ENCODE results near the gene USP19.
A peak's percentile ranks its signal among the peaks of the same experiment; 100 is the strongest.

Gene USP19

DNA sequence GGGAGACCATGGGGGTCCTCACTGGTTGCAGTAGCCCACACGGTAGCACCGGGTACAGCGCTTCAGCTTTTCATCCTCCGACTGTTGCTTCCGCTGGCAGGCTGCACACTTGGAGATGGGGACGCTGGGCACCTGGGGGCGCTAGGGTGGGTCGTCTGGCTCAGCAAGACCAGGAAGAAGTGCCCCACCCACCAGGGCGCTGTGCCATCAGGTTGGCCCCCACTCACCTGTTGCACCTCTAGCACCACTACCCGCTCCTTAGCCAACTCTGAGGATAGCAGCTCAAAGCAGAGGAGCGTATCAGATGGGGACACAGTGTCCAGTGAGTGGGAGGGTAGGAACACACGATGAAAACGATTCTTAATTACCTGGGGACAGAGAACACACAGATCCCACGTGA, 8.4 kb downstream of the USP19 start:
- H2BK15ac ChIP-seq (replicated peaks; ENCODE audit: low read depth), result no peak overlapping the region
- no peak overlapping the region for H3K4me3 ChIP-seq (ENCODE audit: low read length)
- no peak overlapping the region for H3K23ac ChIP-seq (ENCODE audit: low read length)
- peaks cover 29% of the 10 kb centered on the region for H3K36me3 ChIP-seq (ENCODE audit: control insufficient read depth, insufficient read depth, low read length)
- H3K27me3 ChIP-seq (ENCODE audit: insufficient read depth, low read length, poor library complexity), result no peaks in the 10 kb centered on the region
- no peak overlapping the region for H3K4me2 ChIP-seq (ENCODE audit: low read length)
- WGBS (ENCODE audit: extremely low coverage, insufficient coverage, low lambda C conversion rate), result no CpG with 5 or more reads among the region's 14 CpGs
- no peak overlapping the region for H2BK5ac ChIP-seq (ENCODE audit: low read length)
- no peak overlapping the region for H2BK120ac ChIP-seq (ENCODE audit: low read depth, low read length)
- H4K8ac ChIP-seq (ENCODE audit: low read depth, low read length), result no peak overlapping the region
- no peak overlapping the region for H2AK5ac ChIP-seq (ENCODE audit: low read length)
- H3K56ac ChIP-seq (ENCODE audit: low read length), result no peak overlapping the region
- no peak overlapping the region for H4K5ac ChIP-seq (ENCODE audit: low read length)
- no peak overlapping the region for H3K9ac ChIP-seq (ENCODE audit: low read length)
- DNase-seq, result no peak
- no peak overlapping the region for H3K27ac ChIP-seq (ENCODE audit: low read depth, low read length)
- no peaks in the 10 kb centered on the region for H3K79me1 ChIP-seq (ENCODE audit: low read length)
- H3K79me2 ChIP-seq (ENCODE audit: control insufficient read depth, insufficient read depth, low read length), result no peaks in the 10 kb centered on the region
- H3K4me1 ChIP-seq (ENCODE audit: control insufficient read depth, low read depth, low read length), result no peaks in the 10 kb centered on the region
- no peak overlapping the region for H3K18ac ChIP-seq (ENCODE audit: low read length)
- H3K4ac ChIP-seq (ENCODE audit: low read depth, low read length), result no peak overlapping the region

DNA sequence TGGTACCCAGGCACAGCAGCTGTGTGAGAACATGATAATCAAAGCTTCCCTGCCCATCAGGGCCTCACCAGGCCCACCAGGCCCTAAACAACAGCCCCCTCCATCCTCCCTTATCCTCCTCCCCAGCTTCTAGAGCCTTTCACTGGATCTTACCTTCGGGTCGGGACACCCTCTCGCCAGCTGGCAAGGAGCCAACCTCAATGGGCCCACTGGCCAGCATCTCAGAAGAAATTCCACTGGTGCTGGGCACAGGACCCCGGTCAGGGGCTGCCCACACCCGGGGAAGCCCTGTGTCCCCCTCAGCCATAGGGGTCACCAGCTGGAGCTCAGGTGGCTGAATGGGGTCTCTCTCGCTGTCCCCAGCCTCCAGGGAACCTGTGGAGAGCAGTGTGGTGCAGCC, 9.3 kb downstream of the USP19 start:
- H2BK15ac ChIP-seq (replicated peaks; ENCODE audit: low read depth), result no peak overlapping the region
- H2AK5ac ChIP-seq (ENCODE audit: low read length), result no peak overlapping the region
- peaks cover 29% of the 10 kb centered on the region for H3K36me3 ChIP-seq (ENCODE audit: control insufficient read depth, insufficient read depth, low read length)
- H3K4ac ChIP-seq (ENCODE audit: low read depth, low read length), result no peak overlapping the region
- no peak overlapping the region for H3K18ac ChIP-seq (ENCODE audit: low read length)
- H2BK5ac ChIP-seq (ENCODE audit: low read length), result no peak overlapping the region
- WGBS (ENCODE audit: extremely low coverage, insufficient coverage, low lambda C conversion rate), result no CpG with 5 or more reads among the region's 6 CpGs
- H3K79me2 ChIP-seq (ENCODE audit: control insufficient read depth, insufficient read depth, low read length), result no peaks in the 10 kb centered on the region
- no peak for DNase-seq
- H3K4me2 ChIP-seq (ENCODE audit: low read length), result no peak overlapping the region
- H3K4me3 ChIP-seq (ENCODE audit: low read length), result no peak overlapping the region
- no peaks in the 10 kb centered on the region for H3K4me1 ChIP-seq (ENCODE audit: control insufficient read depth, low read depth, low read length)
- no peak overlapping the region for H4K8ac ChIP-seq (ENCODE audit: low read depth, low read length)
- H3K56ac ChIP-seq (ENCODE audit: low read length), result no peak overlapping the region
- H4K5ac ChIP-seq (ENCODE audit: low read length), result no peak overlapping the region
- H3K9ac ChIP-seq (ENCODE audit: low read length), result no peak overlapping the region
- H2BK120ac ChIP-seq (ENCODE audit: low read depth, low read length), result no peak overlapping the region
- H3K23ac ChIP-seq (ENCODE audit: low read length), result no peak overlapping the region
- no peaks in the 10 kb centered on the region for H3K79me1 ChIP-seq (ENCODE audit: low read length)
- no peaks in the 10 kb centered on the region for H3K27me3 ChIP-seq (ENCODE audit: insufficient read depth, low read length, poor library complexity)
- no peak overlapping the region for H3K27ac ChIP-seq (ENCODE audit: low read depth, low read length)

DNA sequence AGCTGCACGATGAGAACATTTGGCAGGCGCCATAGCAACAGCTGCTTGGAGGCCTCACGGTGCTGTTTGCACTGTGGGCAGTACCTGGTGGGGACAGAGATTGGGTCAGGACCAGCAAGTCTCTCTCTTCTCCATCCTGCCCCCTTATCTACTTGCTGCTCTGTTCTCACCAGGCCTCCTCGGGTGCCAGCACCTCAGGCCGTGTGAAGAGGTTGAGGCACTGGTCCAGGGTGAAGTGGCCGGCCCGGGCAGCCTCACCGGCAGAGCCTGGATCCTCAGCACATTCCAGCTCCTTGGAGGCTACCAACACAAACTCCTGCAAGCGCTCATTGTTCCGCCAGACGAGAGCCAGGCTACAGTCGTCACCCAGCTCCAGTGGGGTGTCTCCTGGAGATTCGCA, 9.8 kb downstream of the USP19 start:
- no peak overlapping the region for H2BK120ac ChIP-seq (ENCODE audit: low read depth, low read length)
- peaks cover 29% of the 10 kb centered on the region for H3K36me3 ChIP-seq (ENCODE audit: control insufficient read depth, insufficient read depth, low read length)
- H3K4me2 ChIP-seq (ENCODE audit: low read length), result no peak overlapping the region
- no peak overlapping the region for H4K5ac ChIP-seq (ENCODE audit: low read length)
- no peak overlapping the region for H3K9ac ChIP-seq (ENCODE audit: low read length)
- H3K79me2 ChIP-seq (ENCODE audit: control insufficient read depth, insufficient read depth, low read length), result no peaks in the 10 kb centered on the region
- H3K23ac ChIP-seq (ENCODE audit: low read length), result no peak overlapping the region
- no peak overlapping the region for H3K56ac ChIP-seq (ENCODE audit: low read length)
- no peaks in the 10 kb centered on the region for H3K79me1 ChIP-seq (ENCODE audit: low read length)
- H4K8ac ChIP-seq (ENCODE audit: low read depth, low read length), result no peak overlapping the region
- no peak overlapping the region for H3K4ac ChIP-seq (ENCODE audit: low read depth, low read length)
- no peaks in the 10 kb centered on the region for H3K4me1 ChIP-seq (ENCODE audit: control insufficient read depth, low read depth, low read length)
- no peak overlapping the region for H3K18ac ChIP-seq (ENCODE audit: low read length)
- no peak overlapping the region for H3K27ac ChIP-seq (ENCODE audit: low read depth, low read length)
- no peak overlapping the region for H3K4me3 ChIP-seq (ENCODE audit: low read length)
- no peaks in the 10 kb centered on the region for H3K27me3 ChIP-seq (ENCODE audit: insufficient read depth, low read length, poor library complexity)
- no peak overlapping the region for H2AK5ac ChIP-seq (ENCODE audit: low read length)
- no CpG with 5 or more reads among the region's 13 CpGs for WGBS (ENCODE audit: extremely low coverage, insufficient coverage, low lambda C conversion rate)
- H2BK5ac ChIP-seq (ENCODE audit: low read length), result no peak overlapping the region
- DNase-seq, result no peak
- H2BK15ac ChIP-seq (replicated peaks; ENCODE audit: low read depth), result no peak overlapping the region

DNA sequence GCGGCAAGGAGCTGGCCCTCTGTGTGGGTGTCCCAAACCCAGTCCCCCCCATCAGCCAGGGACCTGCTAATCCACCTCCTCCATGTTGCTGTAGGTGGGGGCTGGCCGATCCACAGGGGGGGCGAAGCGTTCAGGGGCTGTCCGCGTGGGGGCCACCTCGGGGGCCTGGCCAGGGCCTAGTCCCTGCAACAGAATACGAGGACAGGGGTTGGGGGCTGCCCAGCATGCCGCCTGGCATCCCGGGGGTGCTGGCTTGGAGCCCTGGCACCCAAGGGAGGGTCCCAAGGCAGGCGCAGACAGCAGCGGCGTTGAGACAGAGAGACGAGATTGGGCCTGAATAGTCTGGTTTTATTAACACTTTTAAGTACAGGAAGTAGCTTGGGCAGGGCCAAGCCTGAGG, 12.3 kb downstream of the USP19 start:
- H2BK15ac ChIP-seq (replicated peaks; ENCODE audit: low read depth), result no peak overlapping the region
- peaks cover 3% of the 10 kb centered on the region for H3K4me1 ChIP-seq (ENCODE audit: control insufficient read depth, low read depth, low read length)
- no peak overlapping the region for H2BK120ac ChIP-seq (ENCODE audit: low read depth, low read length)
- peaks cover 9% of the 10 kb centered on the region for H3K79me2 ChIP-seq (ENCODE audit: control insufficient read depth, insufficient read depth, low read length)
- H4K5ac ChIP-seq (ENCODE audit: low read length), result no peak overlapping the region
- whole genome bisulfite sequencing (ENCODE audit: extremely low coverage, insufficient coverage, low lambda C conversion rate), result no CpG with 5 or more reads among the region's 14 CpGs
- H3K36me3 ChIP-seq (ENCODE audit: control insufficient read depth, insufficient read depth, low read length), result peaks cover 22% of the 10 kb centered on the region
- H3K9ac ChIP-seq (ENCODE audit: low read length), result no peak overlapping the region
- H4K8ac ChIP-seq (ENCODE audit: low read depth, low read length), result no peak overlapping the region
- no peak for DNase-seq
- H2AK5ac ChIP-seq (ENCODE audit: low read length), result no peak overlapping the region
- no peak overlapping the region for H3K4ac ChIP-seq (ENCODE audit: low read depth, low read length)
- H3K4me3 ChIP-seq (ENCODE audit: low read length), result no peak overlapping the region
- H3K56ac ChIP-seq (ENCODE audit: low read length), result no peak overlapping the region
- no peak overlapping the region for H3K27ac ChIP-seq (ENCODE audit: low read depth, low read length)
- H3K4me2 ChIP-seq (ENCODE audit: low read length), result no peak overlapping the region
- peaks cover 7% of the 10 kb centered on the region for H3K79me1 ChIP-seq (ENCODE audit: low read length)
- no peak overlapping the region for H3K23ac ChIP-seq (ENCODE audit: low read length)
- H3K27me3 ChIP-seq (ENCODE audit: insufficient read depth, low read length, poor library complexity), result no peaks in the 10 kb centered on the region
- H2BK5ac ChIP-seq (ENCODE audit: low read length), result no peak overlapping the region
- no peak overlapping the region for H3K18ac ChIP-seq (ENCODE audit: low read length)

DNA sequence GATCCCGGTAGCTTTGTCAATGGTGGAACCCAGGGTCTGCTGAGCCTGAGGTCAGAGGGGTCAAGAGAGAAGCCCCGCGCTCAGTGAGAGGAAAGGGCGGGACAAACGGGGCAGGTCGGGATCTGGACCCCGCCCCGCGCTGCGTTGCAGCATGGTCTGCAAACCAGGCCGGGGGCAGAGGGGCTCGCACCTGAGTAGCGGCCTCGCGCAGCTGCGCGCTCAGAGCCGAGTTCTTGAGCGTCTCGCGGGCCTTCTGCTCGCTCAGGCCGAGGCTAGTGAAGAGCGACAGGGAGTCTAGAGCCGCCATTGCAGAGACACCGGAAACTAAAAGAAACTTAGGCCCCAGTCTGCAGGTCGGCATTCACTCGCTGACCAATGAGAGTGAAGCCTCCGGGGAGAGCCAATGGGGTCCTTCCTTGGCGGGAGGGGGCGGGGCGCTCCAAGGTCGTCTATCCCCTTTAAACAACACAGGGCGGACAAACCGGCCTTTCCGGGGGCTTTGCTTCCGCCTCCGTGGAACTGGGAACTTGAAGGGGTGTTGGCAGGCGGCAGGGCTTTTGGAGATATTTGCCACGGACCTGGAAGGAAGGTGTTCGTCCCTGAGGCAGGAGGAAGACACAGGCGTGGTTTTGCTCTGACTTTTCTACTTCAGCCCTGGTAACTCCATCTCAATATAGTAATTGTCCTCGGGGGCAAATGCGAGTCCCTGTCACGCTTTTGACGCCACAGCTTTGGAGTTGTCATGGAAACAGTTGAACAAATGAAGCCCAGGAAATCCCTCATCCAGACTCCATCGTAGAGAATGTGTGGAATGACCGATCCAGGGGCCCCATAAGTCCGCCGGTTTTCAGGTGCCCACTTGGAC, 16.0 kb downstream of the USP19 start, which contains the start of gene QARS1:
Gene QARS1 (minus strand): TSS at position 331 of the 865 bp plus-strand sequence. CDS start 24 bp downstream, at position 307.
- peaks cover 26% of the 10 kb centered on the region for H3K36me3 ChIP-seq (ENCODE audit: control insufficient read depth, insufficient read depth, low read length)
- peak within 1 kb of the TSS; percentile 97 for H3K56ac ChIP-seq (ENCODE audit: low read length)
- peak within 1 kb of the TSS; percentile 76 for H2AK5ac ChIP-seq (ENCODE audit: low read length)
- no peak within 1 kb of the TSS for H2BK15ac ChIP-seq (replicated peaks; ENCODE audit: low read depth)
- peak within 1 kb of the TSS; percentile 82 for H3K27ac ChIP-seq (ENCODE audit: low read depth, low read length)
- H4K5ac ChIP-seq (ENCODE audit: low read length), result no peak within 1 kb of the TSS
- H3K18ac ChIP-seq (ENCODE audit: low read length), result peak within 1 kb of the TSS; percentile 54
- H3K9ac ChIP-seq (ENCODE audit: low read length), result peak within 1 kb of the TSS; percentile 88
- peak within 1 kb of the TSS; percentile 14 for H2BK120ac ChIP-seq (ENCODE audit: low read depth, low read length)
- WGBS (ENCODE audit: extremely low coverage, insufficient coverage, low lambda C conversion rate), result no CpG with 5 or more reads among the region's 50 CpGs
- no peaks in the 10 kb centered on the region for H3K27me3 ChIP-seq (ENCODE audit: insufficient read depth, low read length, poor library complexity)
- H3K4me2 ChIP-seq (ENCODE audit: low read length), result peak within 1 kb of the TSS; percentile 89
- peaks cover 12% of the 10 kb centered on the region for H3K79me1 ChIP-seq (ENCODE audit: low read length)
- H3K4ac ChIP-seq (ENCODE audit: low read depth, low read length), result peak within 1 kb of the TSS; percentile 23
- no peak within 1 kb of the TSS for H3K23ac ChIP-seq (ENCODE audit: low read length)
- H2BK5ac ChIP-seq (ENCODE audit: low read length), result peak within 1 kb of the TSS; percentile 66
- H3K79me2 ChIP-seq (ENCODE audit: control insufficient read depth, insufficient read depth, low read length), result peaks cover 10% of the 10 kb centered on the region
- H3K4me1 ChIP-seq (ENCODE audit: control insufficient read depth, low read depth, low read length), result peaks cover 3% of the 10 kb centered on the region
- no peak within 1 kb of the TSS for H4K8ac ChIP-seq (ENCODE audit: low read depth, low read length)
- H3K4me3 ChIP-seq (ENCODE audit: low read length), result peak within 1 kb of the TSS; percentile 80
- peak; percentile 98 for DNase-seq
